ENCODE data around the gene MCM6. TPM values are rescaled to one million over a fixed set of nuclear protein-coding genes. Genes with fewer than 3 reads are reported as not detected.

The MCM6 gene
- total RNA-seq, 1 donor from 2014 or later: 11.1 TPM

- no peak for DNase-seq (ENCODE audit: low read depth)
- TF ChIP-seq, protein P1, sequence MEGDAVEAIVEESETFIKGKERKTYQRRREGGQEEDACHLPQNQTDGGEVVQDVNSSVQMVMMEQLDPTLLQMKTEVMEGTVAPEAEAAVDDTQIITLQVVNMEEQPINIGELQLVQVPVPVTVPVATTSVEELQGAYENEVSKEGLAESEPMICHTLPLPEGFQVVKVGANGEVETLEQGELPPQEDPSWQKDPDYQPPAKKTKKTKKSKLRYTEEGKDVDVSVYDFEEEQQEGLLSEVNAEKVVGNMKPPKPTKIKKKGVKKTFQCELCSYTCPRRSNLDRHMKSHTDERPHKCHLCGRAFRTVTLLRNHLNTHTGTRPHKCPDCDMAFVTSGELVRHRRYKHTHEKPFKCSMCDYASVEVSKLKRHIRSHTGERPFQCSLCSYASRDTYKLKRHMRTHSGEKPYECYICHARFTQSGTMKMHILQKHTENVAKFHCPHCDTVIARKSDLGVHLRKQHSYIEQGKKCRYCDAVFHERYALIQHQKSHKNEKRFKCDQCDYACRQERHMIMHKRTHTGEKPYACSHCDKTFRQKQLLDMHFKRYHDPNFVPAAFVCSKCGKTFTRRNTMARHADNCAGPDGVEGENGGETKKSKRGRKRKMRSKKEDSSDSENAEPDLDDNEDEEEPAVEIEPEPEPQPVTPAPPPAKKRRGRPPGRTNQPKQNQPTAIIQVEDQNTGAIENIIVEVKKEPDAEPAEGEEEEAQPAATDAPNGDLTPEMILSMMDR (IDR thresholded peaks at IDR 0.05; ENCODE audit: insufficient read depth, low read length, poor library complexity, severe bottlenecking): no peak
- H3K27me3 ChIP-seq (ENCODE audit: control insufficient read depth, insufficient read depth, low read length): no peaks in the 10 kb centered on the region
- no peak within 1 kb of the TSS for H3K4me3 ChIP-seq (ENCODE audit: low read depth, low read length)
- H3K36me3 ChIP-seq (ENCODE audit: control insufficient read depth, insufficient read depth, low read length): no peaks in the 10 kb centered on the region
Observed at GRCh38 chr2:135836596-135837270, 39.5 kb downstream of the MCM6 start, which contains the start of gene LCT. Gene LCT (minus strand): TSS chr2:135837184. CDS start chr2:135837169, 15 bp downstream.

DNA sequence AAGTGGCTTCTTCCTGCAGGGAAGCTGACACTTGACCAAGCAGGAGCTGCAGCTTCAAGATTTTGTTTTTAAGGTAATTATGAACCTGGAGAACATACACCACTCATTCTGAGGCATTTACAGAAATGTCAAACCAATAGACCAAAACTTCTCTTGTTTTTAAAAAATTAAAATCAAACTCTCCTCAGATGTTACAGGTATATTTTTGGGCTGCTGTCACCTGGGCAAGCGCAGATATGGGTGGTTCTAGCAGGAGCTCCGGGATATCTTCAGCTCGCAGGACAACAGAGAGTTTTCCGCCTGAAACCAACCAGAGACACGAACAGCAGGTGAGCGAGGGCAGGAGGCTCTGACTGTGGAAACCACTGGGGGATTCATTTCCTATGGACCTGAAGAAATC lies 43.4 kb downstream of the MCM6 start:
- no peaks in the 10 kb centered on the region for H3K36me3 ChIP-seq (ENCODE audit: control insufficient read depth, insufficient read depth, low read length)
- no peak overlapping the region for H3K4me3 ChIP-seq (ENCODE audit: low read depth, low read length)
- H3K27me3 ChIP-seq (ENCODE audit: control insufficient read depth, insufficient read depth, low read length): no peaks in the 10 kb centered on the region
- no peak for DNase-seq (ENCODE audit: low read depth)
- TF ChIP-seq, protein P1 (IDR thresholded peaks at IDR 0.05; ENCODE audit: insufficient read depth, low read length, poor library complexity, severe bottlenecking): no peak

GRCh38 chr2:135831180-135831812 lies 44.9 kb downstream of the MCM6 start:
- H3K4me3 ChIP-seq (ENCODE audit: low read depth, low read length): no peak overlapping the region
- no peak for DNase-seq (ENCODE audit: low read depth)
- TF ChIP-seq, protein P1 (IDR thresholded peaks at IDR 0.05; ENCODE audit: insufficient read depth, low read length, poor library complexity, severe bottlenecking): no peak
- no peaks in the 10 kb centered on the region for H3K36me3 ChIP-seq (ENCODE audit: control insufficient read depth, insufficient read depth, low read length)
- H3K27me3 ChIP-seq (ENCODE audit: control insufficient read depth, insufficient read depth, low read length): no peaks in the 10 kb centered on the region

DNA sequence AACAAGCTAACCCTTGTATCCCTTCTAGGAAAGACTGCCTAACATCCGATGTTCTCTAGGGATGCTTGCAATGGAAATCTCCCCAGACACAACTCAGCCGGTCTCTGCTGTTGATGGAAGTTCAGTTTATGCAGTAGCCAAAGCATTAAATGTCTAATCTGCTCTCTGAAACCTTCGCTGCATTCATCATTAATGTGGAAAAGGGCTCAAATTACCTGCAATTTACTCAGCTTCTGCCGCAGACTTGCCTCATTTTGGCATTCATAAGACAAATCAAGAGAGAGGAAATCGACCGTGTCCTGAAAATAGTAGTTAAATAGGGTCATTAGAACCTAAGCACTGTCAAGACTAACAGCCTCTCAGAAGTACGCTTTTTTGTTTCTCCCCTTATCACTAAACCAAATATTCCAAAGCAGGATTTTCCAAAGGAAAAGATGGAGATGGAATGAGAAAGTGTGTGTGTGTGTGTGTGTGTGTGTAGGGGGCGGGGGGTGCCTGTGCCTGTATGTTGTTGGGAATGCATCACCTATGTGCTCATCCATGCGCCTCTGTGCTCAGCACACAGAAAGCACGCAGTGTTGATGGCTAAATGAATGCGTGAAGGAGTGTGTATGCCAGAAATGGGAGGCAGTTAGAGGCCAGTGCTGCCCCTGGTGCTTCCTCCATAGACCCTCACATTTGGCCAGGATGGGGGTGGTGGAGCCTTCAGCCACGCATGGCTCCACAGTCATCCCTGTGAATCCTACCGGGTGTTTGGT lies 46.7 kb downstream of the MCM6 start:
- DNase-seq (ENCODE audit: low read depth): no peak
- no peaks in the 10 kb centered on the region for H3K27me3 ChIP-seq (ENCODE audit: control insufficient read depth, insufficient read depth, low read length)
- TF ChIP-seq, protein P1 (IDR thresholded peaks at IDR 0.05; ENCODE audit: insufficient read depth, low read length, poor library complexity, severe bottlenecking): no peak
- no peak overlapping the region for H3K4me3 ChIP-seq (ENCODE audit: low read depth, low read length)
- no peaks in the 10 kb centered on the region for H3K36me3 ChIP-seq (ENCODE audit: control insufficient read depth, insufficient read depth, low read length)

DNA sequence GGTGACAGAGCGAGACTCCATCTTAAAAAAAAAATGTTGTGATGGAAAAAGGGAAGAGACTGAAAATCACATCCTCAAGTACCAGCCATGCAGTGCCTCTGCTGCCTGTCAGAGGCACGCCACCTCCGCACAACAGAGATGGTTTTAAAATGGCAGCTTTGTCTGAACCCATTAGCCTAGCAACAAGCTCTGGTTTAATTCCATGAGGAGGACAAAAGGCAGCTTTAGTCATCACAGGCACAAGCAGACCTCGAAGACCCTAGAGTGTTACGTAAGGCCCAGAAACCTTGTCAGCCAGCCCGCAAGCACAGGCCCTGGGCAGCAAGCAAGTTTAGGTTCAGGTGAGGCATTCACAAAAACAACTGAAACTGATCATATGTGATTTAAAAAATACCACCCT lies 49.7 kb downstream of the MCM6 start:
- no peak overlapping the region for H3K4me3 ChIP-seq (ENCODE audit: low read depth, low read length)
- no peak for DNase-seq (ENCODE audit: low read depth)

More for the DNA sequence above, 49.7 kb downstream of the MCM6 start:
- TF ChIP-seq, protein P1 (IDR thresholded peaks at IDR 0.05; ENCODE audit: insufficient read depth, low read length, poor library complexity, severe bottlenecking): no peak
- H3K36me3 ChIP-seq (ENCODE audit: control insufficient read depth, insufficient read depth, low read length): no peaks in the 10 kb centered on the region
- H3K27me3 ChIP-seq (ENCODE audit: control insufficient read depth, insufficient read depth, low read length): no peaks in the 10 kb centered on the region
